HG03060 (cell line): ENCODE data around the gene FAAH.
"Not testable (repeated sequence)": the region's sequence is repeated elsewhere in the genome, so short reads cannot be mapped to it uniquely, and the experiment has no call there.

Experiments used
- ATAC-seq: cut with Tn5 transposase; IDR thresholded peaks from one replicate; pipeline ENCODE4 v1.9.1; 2021; ENCODE audit warnings: low read depth, moderate number of reproducible peaks; ENCODE audit not compliant: unreplicated experiment

The FAAH gene

GRCh38 chr1:46394108-46394871, at the start of gene FAAH:
FAAH (plus strand) TSS chr1:46394317; CDS start chr1:46394349, 32 bp downstream.
- ATAC-seq, result no peak

- no peak for ATAC-seq
Observed at GRCh38 chr1:46344481-46344880, 49.6 kb upstream of the FAAH start.

GRCh38 chr1:46345281-46345680, 48.8 kb upstream of the FAAH start:
- ATAC-seq, result no peak

- no peak for ATAC-seq
Observed at GRCh38 chr1:46352363-46352762, 41.8 kb upstream of the FAAH start.

- ATAC-seq, result not testable (repeated sequence)
Observed at GRCh38 chr1:46355920-46356319, 38.2 kb upstream of the FAAH start.

- ATAC-seq, result no peak
Observed at GRCh38 chr1:46362158-46362557, 32.0 kb upstream of the FAAH start.

- no peak for ATAC-seq
Observed at GRCh38 chr1:46363121-46363520, 31.0 kb upstream of the FAAH start.

- no peak for ATAC-seq
Observed at GRCh38 chr1:46364612-46365011, 29.5 kb upstream of the FAAH start.

- ATAC-seq, result not testable (repeated sequence)
Observed at GRCh38 chr1:46365796-46366195, 28.3 kb upstream of the FAAH start.

GRCh38 chr1:46367072-46367471, 27.0 kb upstream of the FAAH start:
- ATAC-seq, result no peak

GRCh38 chr1:46367701-46368100, 26.4 kb upstream of the FAAH start:
- not testable (repeated sequence) for ATAC-seq

GRCh38 chr1:46368791-46369190, 25.3 kb upstream of the FAAH start:
- no peak for ATAC-seq

- ATAC-seq, result no peak
Observed at GRCh38 chr1:46369542-46370213, 24.4 kb upstream of the FAAH start.

GRCh38 chr1:46370214-46370633, 23.9 kb upstream of the FAAH start:
- ATAC-seq, result peak; percentile 44

GRCh38 chr1:46372431-46372830, 21.7 kb upstream of the FAAH start:
- ATAC-seq, result no peak

- ATAC-seq, result no peak
Observed at GRCh38 chr1:46379996-46380395, 14.1 kb upstream of the FAAH start.

- ATAC-seq, result no peak
Observed at GRCh38 chr1:46380508-46380907, 13.6 kb upstream of the FAAH start.

- no peak for ATAC-seq
Observed at GRCh38 chr1:46393510-46393909, 607 bp upstream of the FAAH start.

GRCh38 chr1:46394872-46395465, 852 bp downstream of the FAAH start:
- no peak for ATAC-seq

GRCh38 chr1:46396441-46397398, 2.6 kb downstream of the FAAH start:
- no peak for ATAC-seq
